Upper lobe of left lung (tissue), 6 donors: Measurements from ENCODE around the gene TUBB. TPM values are rescaled to one million over a fixed set of nuclear protein-coding genes. Genes with fewer than 3 reads are reported as not detected.

ENCODE experiments used
- ATAC-seq, 2 donors: fragments of 200-7000 bp; cut with Tn5 transposase; one replicate each; pipeline ENCODE4 v1.9.1; 2022; ENCODE audit warnings: mild to moderate bottlenecking in 2 of 2, moderate library complexity in 2 of 2; ENCODE audit not compliant: low FRiP score in 2 of 2
- DNase-seq, 2 donors: peaks; one replicate each; pipeline ENCODE4 v3.0.0-alpha.2; 2019 to 2020
- H3K27ac ChIP-seq, 4 donors: fragments of 200-600 bp; sonication (generic); one replicate each; pipeline ENCODE4 v1.5.1; 2016 to 2019
- H3K27me3 ChIP-seq, 4 donors: fragments of 200-600 bp; sonication (generic); one replicate each; pipeline ENCODE4 v1.5.1; 2017 to 2019
- H3K36me3 ChIP-seq, 4 donors: fragments of 200-600 bp; sonication (generic); one replicate each; pipeline ENCODE4 v1.5.1; 2016 to 2019
- H3K4me1 ChIP-seq, 4 donors: fragments of 200-600 bp; sonication (generic); one replicate each; pipeline ENCODE4 v1.5.1; 2018 to 2019
- H3K4me3 ChIP-seq, 4 donors: fragments of 200-600 bp; sonication (generic); one replicate each; pipeline ENCODE4 v1.5.1; 2017 to 2019; ENCODE audit warnings: mild to moderate bottlenecking in 2 of 4, moderate library complexity in 1 of 4
- H3K9me3 ChIP-seq, 4 donors: fragments of 200-600 bp; sonication (generic); one replicate each; pipeline ENCODE4 v1.5.1; 2018 to 2019
- EP300 ChIP-seq, 4 donors: sonication (generic); formaldehyde crosslinking; IDR thresholded peaks; one replicate each; pipeline ENCODE4 v1.5.1; 2017; ENCODE audit warnings: antibody characterized with exemption in 4 of 4, control low read depth in 2 of 4
- POLR2A ChIP-seq, 4 donors: fragments of 450-650 bp; IDR thresholded peaks; one replicate each; pipeline ENCODE4 v1.5.1; 2016 to 2017; ENCODE audit warnings: antibody characterized with exemption in 4 of 4, mild to moderate bottlenecking in 2 of 4
- POLR2AphosphoS5 ChIP-seq, 2 donors: sonication (generic); formaldehyde crosslinking; IDR thresholded peaks; one replicate each; pipeline ENCODE4 v1.5.1; 2017; ENCODE audit warnings: antibody characterized with exemption in 2 of 2
- WGBS, 2 donors: methylation state at CpG; one replicate each; pipeline ENCODE4 v1.1.5; 2017 to 2018; 5-methylcytosine and 5-hydroxymethylcytosine counted together
- total RNA-seq, 6 donors: library from RNA; depleted of rRNA in 4 of 6; stranded (reverse); fragments of >200 nt in 4 of 6; gene quantifications; one replicate each; pipeline versions ENCODE4 v1.1.0 to v1.2.1, GENCODE V29; 2016 to 2021
- TF ChIP-seq, protein P1 (sequence below), 6 experiments: fragments of 450-650 bp in 4 of 6; fragments of 200-600 bp in 2 of 6; sonication (generic) in 2 of 6; IDR thresholded peaks; one replicate each; pipeline ENCODE4 v1.5.1; 2016 to 2019; ENCODE audit warnings: antibody characterized with exemption in 6 of 6
- donor health status: DM: no; HTN: no; CAD: no; lungs with moderate emphysema.
- donor health status: DM: no; HTN: yes; CAD: no; lungs with severe emphysema.

The TUBB gene
- total RNA-seq, 6 donors from 2014 or later = 71.2 to 347 (median 149) TPM

- ATAC-seq (peak in 1 of 2 donors; percentile 22), DNase-seq (no peak)
- peaks cover 5 to 67% (median 25%) of the 10 kb centered on the region in 4 donors for H3K36me3 ChIP-seq
- H3K4me1 ChIP-seq = peaks cover 0 to 5% (median 0%) of the 10 kb centered on the region in 4 donors
- no peaks in the 10 kb centered on the region for H3K9me3 ChIP-seq
- TF ChIP-seq EP300 (IDR thresholded peaks at IDR 0.05) (no peak), POLR2A (IDR thresholded peaks at IDR 0.05) (no peak), POLR2AphosphoS5 (IDR thresholded peaks at IDR 0.05) (no peak)
- TF ChIP-seq, protein P1, sequence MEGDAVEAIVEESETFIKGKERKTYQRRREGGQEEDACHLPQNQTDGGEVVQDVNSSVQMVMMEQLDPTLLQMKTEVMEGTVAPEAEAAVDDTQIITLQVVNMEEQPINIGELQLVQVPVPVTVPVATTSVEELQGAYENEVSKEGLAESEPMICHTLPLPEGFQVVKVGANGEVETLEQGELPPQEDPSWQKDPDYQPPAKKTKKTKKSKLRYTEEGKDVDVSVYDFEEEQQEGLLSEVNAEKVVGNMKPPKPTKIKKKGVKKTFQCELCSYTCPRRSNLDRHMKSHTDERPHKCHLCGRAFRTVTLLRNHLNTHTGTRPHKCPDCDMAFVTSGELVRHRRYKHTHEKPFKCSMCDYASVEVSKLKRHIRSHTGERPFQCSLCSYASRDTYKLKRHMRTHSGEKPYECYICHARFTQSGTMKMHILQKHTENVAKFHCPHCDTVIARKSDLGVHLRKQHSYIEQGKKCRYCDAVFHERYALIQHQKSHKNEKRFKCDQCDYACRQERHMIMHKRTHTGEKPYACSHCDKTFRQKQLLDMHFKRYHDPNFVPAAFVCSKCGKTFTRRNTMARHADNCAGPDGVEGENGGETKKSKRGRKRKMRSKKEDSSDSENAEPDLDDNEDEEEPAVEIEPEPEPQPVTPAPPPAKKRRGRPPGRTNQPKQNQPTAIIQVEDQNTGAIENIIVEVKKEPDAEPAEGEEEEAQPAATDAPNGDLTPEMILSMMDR (IDR thresholded peaks at IDR 0.05) = no peak
- WGBS, 2 donors = 98 to 100% methylated on average over 4 to 10 of the region's 10 CpGs
- no peak overlapping the region for H3K27ac ChIP-seq
- H3K4me3 ChIP-seq = no peak overlapping the region
- H3K27me3 ChIP-seq = no peaks in the 10 kb centered on the region
Observed at GRCh38 chr6:30703011-30703410, 17.1 kb upstream of the TUBB start.

DNA sequence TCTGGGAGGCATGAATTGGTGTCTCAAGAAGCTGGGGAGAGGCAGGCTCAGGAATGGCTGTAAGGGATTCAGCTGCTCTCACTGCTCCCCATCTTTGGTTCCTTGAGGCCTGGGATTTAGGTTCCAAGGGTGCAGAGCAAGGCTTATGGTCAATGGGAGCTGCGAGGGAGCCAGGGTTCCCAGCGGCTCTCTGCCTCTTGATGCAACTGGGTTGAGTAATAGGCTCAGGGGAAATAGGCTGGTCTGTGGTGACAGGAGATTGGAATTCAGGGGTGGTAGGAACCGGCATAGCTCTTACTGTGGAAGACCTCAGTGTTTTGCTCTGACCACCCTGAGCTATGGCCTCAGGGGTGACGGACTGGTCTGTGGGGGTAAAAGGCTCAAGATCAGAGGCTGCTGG lies 16.3 kb upstream of the TUBB start:
- ATAC-seq (peak in 1 of 2 donors; percentile 23), DNase-seq (no peak)
- Histone ChIP-seq H3K4me3 (no peak overlapping the region), H3K27ac (no peak overlapping the region), H3K4me1 (peaks cover 0 to 5% (median 0%) of the 10 kb centered on the region in 4 donors), H3K27me3 (no peaks in the 10 kb centered on the region), H3K36me3 (peaks cover 5 to 71% (median 27%) of the 10 kb centered on the region in 4 donors), H3K9me3 (no peaks in the 10 kb centered on the region)
- WGBS, 2 donors = 73 to 83% methylated on average over 4 of the region's 4 CpGs
- TF ChIP-seq, protein P1 (IDR thresholded peaks at IDR 0.05) = no peak
- TF ChIP-seq EP300 (IDR thresholded peaks at IDR 0.05) (no peak), POLR2A (IDR thresholded peaks at IDR 0.05) (no peak), POLR2AphosphoS5 (IDR thresholded peaks at IDR 0.05) (no peak)

DNA sequence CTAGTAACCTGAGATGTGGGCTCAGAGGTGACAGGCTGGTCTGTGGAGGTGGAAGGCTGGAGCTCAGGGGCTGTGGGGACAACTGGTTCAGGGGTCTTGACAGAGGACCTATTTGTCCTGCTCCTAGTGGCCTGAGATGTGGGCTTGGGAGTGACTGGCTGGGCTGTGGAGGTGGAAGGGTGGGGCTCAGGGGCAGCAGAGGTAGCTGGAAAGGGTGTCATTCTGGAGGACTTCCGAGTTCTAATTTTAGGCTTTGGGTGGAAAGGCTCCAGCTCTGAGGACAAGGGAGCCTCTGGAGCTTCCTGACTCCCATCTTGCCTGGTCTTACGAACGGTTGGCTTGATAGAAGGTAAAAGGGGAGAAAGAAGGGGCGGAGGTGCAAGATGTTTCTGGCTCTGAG lies 14.5 kb upstream of the TUBB start:
- DNase-seq = no peak
- H3K27ac ChIP-seq = no peak overlapping the region
- TF ChIP-seq, protein P1 (IDR thresholded peaks at IDR 0.05) = no peak
- TF ChIP-seq EP300 (IDR thresholded peaks at IDR 0.05) (no peak), POLR2A (IDR thresholded peaks at IDR 0.05) (no peak), POLR2AphosphoS5 (IDR thresholded peaks at IDR 0.05) (no peak)
- H3K27me3 ChIP-seq = no peaks in the 10 kb centered on the region
- H3K4me3 ChIP-seq = no peak overlapping the region
- H3K36me3 ChIP-seq = peaks cover 5 to 83% (median 35%) of the 10 kb centered on the region in 4 donors
- ATAC-seq = no peak
- 97 to 100% methylated on average over 4 of the region's 4 CpGs for WGBS, 2 donors
- no peaks in the 10 kb centered on the region for H3K9me3 ChIP-seq
- H3K4me1 ChIP-seq = peaks cover 0 to under 1% (median 0%) of the 10 kb centered on the region in 4 donors

- no peaks in the 10 kb centered on the region for H3K9me3 ChIP-seq
- DNase-seq (no peak), ATAC-seq (no peak)
- H3K4me3 ChIP-seq = no peak overlapping the region
- TF ChIP-seq, protein P1 (IDR thresholded peaks at IDR 0.05) = no peak
- no peak for TF ChIP-seq EP300 (IDR thresholded peaks at IDR 0.05)
- TF ChIP-seq POLR2A (IDR thresholded peaks at IDR 0.05) = no peak
- TF ChIP-seq POLR2AphosphoS5 (IDR thresholded peaks at IDR 0.05) = no peak
- no peaks in the 10 kb centered on the region for H3K27me3 ChIP-seq
- peaks cover 11 to 89% (median 49%) of the 10 kb centered on the region in 4 donors for H3K36me3 ChIP-seq
- no peaks in the 10 kb centered on the region for H3K4me1 ChIP-seq
- no peak overlapping the region for H3K27ac ChIP-seq
- WGBS, 2 donors = 85% methylated on average over 3 to 6 of the region's 6 CpGs
Observed at GRCh38 chr6:30707281-30707850, 12.8 kb upstream of the TUBB start.
